Stimulated activated CD4-positive, alpha-beta T cell treated with anti-CD3 and anti-CD28 coated beads, Interleukin-12 subunit alpha, Interleukin-12 subunit beta, amount 100 ng/mL, for 24 hours (primary cell): ENCODE results near the gene AUTS2.
"Not testable (repeated sequence)": the region's sequence is repeated elsewhere in the genome, so short reads cannot be mapped to it uniquely, and the experiment has no call there.

Source experiments
- DNase-seq, 2 experiments: peaks; one replicate each; pipeline ENCODE4 v3.0.0-alpha.2; 2020; ENCODE audit warnings: low read depth in 2 of 2

The AUTS2 gene

GRCh38 chr7:70577078-70577477 is 978.8 kb downstream of the AUTS2 start:
- no peak for DNase-seq

GRCh38 chr7:70578131-70578530 is 979.9 kb downstream of the AUTS2 start:
- no peak for DNase-seq

GRCh38 chr7:70579397-70580097 is 981.3 kb downstream of the AUTS2 start:
- no peak for DNase-seq

GRCh38 chr7:70580161-70580560 is 981.9 kb downstream of the AUTS2 start:
- DNase-seq = no peak

- DNase-seq = no peak
Observed at GRCh38 chr7:70582927-70583895, 984.9 kb downstream of the AUTS2 start.

- no peak for DNase-seq
Observed at GRCh38 chr7:70583965-70584883, 985.9 kb downstream of the AUTS2 start.

- DNase-seq = no peak
Observed at GRCh38 chr7:70585071-70585470, 986.8 kb downstream of the AUTS2 start.

- DNase-seq = no peak
Observed at GRCh38 chr7:70586822-70587221, 988.5 kb downstream of the AUTS2 start.

GRCh38 chr7:70587739-70588138 is 989.5 kb downstream of the AUTS2 start:
- no peak for DNase-seq

GRCh38 chr7:70588191-70588921 is 990.1 kb downstream of the AUTS2 start:
- DNase-seq = no peak

GRCh38 chr7:70589010-70589409 is 990.7 kb downstream of the AUTS2 start:
- no peak for DNase-seq

- DNase-seq = no peak
Observed at GRCh38 chr7:70589590-70589989, 991.3 kb downstream of the AUTS2 start.

GRCh38 chr7:70590126-70590854 is 992.0 kb downstream of the AUTS2 start:
- DNase-seq = no peak

- no peak for DNase-seq
Observed at GRCh38 chr7:70591643-70592042, 993.4 kb downstream of the AUTS2 start.

- no peak for DNase-seq
Observed at GRCh38 chr7:70592171-70592570, 993.9 kb downstream of the AUTS2 start.

GRCh38 chr7:70594170-70594569 is 995.9 kb downstream of the AUTS2 start:
- no peak for DNase-seq

GRCh38 chr7:70594885-70595284 is 996.6 kb downstream of the AUTS2 start:
- not testable (repeated sequence) for DNase-seq

- DNase-seq = no peak
Observed at GRCh38 chr7:70595370-70595754, 997.1 kb downstream of the AUTS2 start.

GRCh38 chr7:70595755-70596597 is 997.7 kb downstream of the AUTS2 start:
- DNase-seq = no peak

GRCh38 chr7:70596598-70596913 is 998.3 kb downstream of the AUTS2 start:
- DNase-seq = no peak
